Measurements from ENCODE around the gene KCNV2. TPM values are rescaled to one million over a fixed set of nuclear protein-coding genes. Genes with fewer than 3 reads are reported as not detected.
A peak's percentile ranks its signal among the peaks of the same experiment; 100 is the strongest.

KCNV2 gene
- total and polyA plus RNA-seq, 2 donors, result not detected

GRCh38 chr9:2764353-2764752 is 47.0 kb downstream of the KCNV2 start:
- peak overlapping the region in 1 of 2 donors; percentile 26 for H3K27ac ChIP-seq (ENCODE audit: low read depth in 1 of 2, low read length in 1 of 2)
- H3K36me3 ChIP-seq (ENCODE audit: control insufficient read depth in 2 of 2, insufficient read depth in 2 of 2, low read length in 1 of 2), result peaks cover 0 to 4% of the 10 kb centered on the region in 2 donors
- no peaks in the 10 kb centered on the region for H3K9me3 ChIP-seq (ENCODE audit: control insufficient read depth in 2 of 2, insufficient read depth in 1 of 2, low read length in 1 of 2)
- 53% methylated on average over 4 of the region's 4 CpGs for WGBS
- no peaks in the 10 kb centered on the region for H3K27me3 ChIP-seq (ENCODE audit: control insufficient read depth in 2 of 2, insufficient read depth in 1 of 2, low read length in 1 of 2)
- no peak overlapping the region for H3K4me3 ChIP-seq (ENCODE audit: low read length in 2 of 2)
- DNase-seq (ENCODE audit: low read depth in 6 of 9, low spot score in 9 of 9), result peak in 5 of 9 donors; percentile 1 to 49 (median 11)
- peaks cover 2 to 13% of the 10 kb centered on the region in 2 donors for H3K4me1 ChIP-seq (ENCODE audit: control insufficient read depth in 2 of 2, insufficient read depth in 2 of 2, low read length in 2 of 2)

DNA sequence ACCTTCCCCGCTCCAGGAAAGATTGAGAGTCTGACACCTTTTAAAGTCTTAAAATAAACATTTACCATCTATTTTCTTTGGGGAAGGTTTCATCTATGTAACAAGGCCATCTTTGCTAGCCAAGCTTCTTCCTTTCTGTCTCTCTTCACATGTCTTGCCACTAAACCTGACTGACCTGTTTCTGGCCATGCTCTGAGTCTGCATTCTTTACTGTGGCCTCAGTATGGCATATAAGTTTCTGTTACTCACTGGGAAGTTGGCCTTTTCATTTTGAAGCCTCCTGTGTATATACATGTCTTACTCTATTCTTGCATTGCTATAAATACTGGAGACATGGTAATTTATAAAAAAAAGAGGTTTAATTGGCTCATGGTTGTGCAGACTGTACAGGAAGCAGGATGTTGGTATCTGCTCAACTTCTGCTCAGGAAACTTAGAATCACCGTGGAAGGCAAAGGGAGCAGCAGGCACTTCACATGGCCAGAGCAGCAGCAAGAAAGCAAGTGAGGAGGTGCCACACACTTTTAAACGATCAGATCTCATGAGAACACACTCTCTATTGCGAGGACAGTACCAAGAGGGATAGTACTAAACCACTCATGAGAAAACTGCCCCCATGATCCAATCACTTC is 48.1 kb downstream of the KCNV2 start:
- peak overlapping the region in 1 of 2 donors; percentile 51 for H3K27ac ChIP-seq (ENCODE audit: low read depth in 1 of 2, low read length in 1 of 2)
- no peaks in the 10 kb centered on the region for H3K9me3 ChIP-seq (ENCODE audit: control insufficient read depth in 2 of 2, insufficient read depth in 1 of 2, low read length in 1 of 2)
- peaks cover 2 to 13% of the 10 kb centered on the region in 2 donors for H3K4me1 ChIP-seq (ENCODE audit: control insufficient read depth in 2 of 2, insufficient read depth in 2 of 2, low read length in 2 of 2)
- H3K36me3 ChIP-seq (ENCODE audit: control insufficient read depth in 2 of 2, insufficient read depth in 2 of 2, low read length in 1 of 2), result peaks cover 3 to 4% of the 10 kb centered on the region in 2 donors
- WGBS, result 54% methylated on average over 4 of the region's 4 CpGs
- peak in 4 of 9 donors; percentile 0 to 20 (median 4) for DNase-seq (ENCODE audit: low read depth in 6 of 9, low spot score in 9 of 9)
- H3K4me3 ChIP-seq (ENCODE audit: low read length in 2 of 2), result no peak overlapping the region
- no peaks in the 10 kb centered on the region for H3K27me3 ChIP-seq (ENCODE audit: control insufficient read depth in 2 of 2, insufficient read depth in 1 of 2, low read length in 1 of 2)

- Histone ChIP-seq H3K4me3 (ENCODE audit: low read length in 2 of 2) (no peak overlapping the region), H3K4me1 (ENCODE audit: control insufficient read depth in 2 of 2, insufficient read depth in 2 of 2, low read length in 2 of 2) (peaks cover 2 to 13% of the 10 kb centered on the region in 2 donors), H3K36me3 (ENCODE audit: control insufficient read depth in 2 of 2, insufficient read depth in 2 of 2, low read length in 1 of 2) (peaks cover 3 to 7% of the 10 kb centered on the region in 2 donors), H3K9me3 (ENCODE audit: control insufficient read depth in 2 of 2, insufficient read depth in 1 of 2, low read length in 1 of 2) (no peaks in the 10 kb centered on the region), H3K27ac (ENCODE audit: low read depth in 1 of 2, low read length in 1 of 2) (no peak overlapping the region), H3K27me3 (ENCODE audit: control insufficient read depth in 2 of 2, insufficient read depth in 1 of 2, low read length in 1 of 2) (no peaks in the 10 kb centered on the region)
- no peak for DNase-seq (ENCODE audit: low read depth in 6 of 9, low spot score in 9 of 9)
- 88% methylated on average over 7 of the region's 7 CpGs for WGBS
These were observed 50.7 kb downstream of the KCNV2 start for GRCh38 chr9:2767800-2768677.

GRCh38 chr9:2771087-2771486 is 53.8 kb downstream of the KCNV2 start:
- Histone ChIP-seq H3K4me3 (ENCODE audit: low read length in 2 of 2) (no peak overlapping the region), H3K4me1 (ENCODE audit: control insufficient read depth in 2 of 2, insufficient read depth in 2 of 2, low read length in 2 of 2) (no peaks in the 10 kb centered on the region), H3K9me3 (ENCODE audit: control insufficient read depth in 2 of 2, insufficient read depth in 1 of 2, low read length in 1 of 2) (peaks cover 0 to 5% of the 10 kb centered on the region in 2 donors), H3K27me3 (ENCODE audit: control insufficient read depth in 2 of 2, insufficient read depth in 1 of 2, low read length in 1 of 2) (no peaks in the 10 kb centered on the region), H3K27ac (ENCODE audit: low read depth in 1 of 2, low read length in 1 of 2) (no peak overlapping the region), H3K36me3 (ENCODE audit: control insufficient read depth in 2 of 2, insufficient read depth in 2 of 2, low read length in 1 of 2) (peaks cover 6 to 8% of the 10 kb centered on the region in 2 donors)
- DNase-seq (ENCODE audit: low read depth in 6 of 9, low spot score in 9 of 9), result no peak
- WGBS, result 96% methylated on average over 3 of the region's 3 CpGs

- Histone ChIP-seq H3K27ac (ENCODE audit: low read depth in 1 of 2, low read length in 1 of 2) (no peak overlapping the region), H3K27me3 (ENCODE audit: control insufficient read depth in 2 of 2, insufficient read depth in 1 of 2, low read length in 1 of 2) (no peaks in the 10 kb centered on the region), H3K36me3 (ENCODE audit: control insufficient read depth in 2 of 2, insufficient read depth in 2 of 2, low read length in 1 of 2) (peaks cover 9 to 11% of the 10 kb centered on the region in 2 donors), H3K9me3 (ENCODE audit: control insufficient read depth in 2 of 2, insufficient read depth in 1 of 2, low read length in 1 of 2) (peaks cover 0 to 5% of the 10 kb centered on the region in 2 donors), H3K4me3 (ENCODE audit: low read length in 2 of 2) (no peak overlapping the region), H3K4me1 (ENCODE audit: control insufficient read depth in 2 of 2, insufficient read depth in 2 of 2, low read length in 2 of 2) (no peaks in the 10 kb centered on the region)
- no peak for DNase-seq (ENCODE audit: low read depth in 6 of 9, low spot score in 9 of 9)
These were observed 54.4 kb downstream of the KCNV2 start for GRCh38 chr9:2771661-2772060.

- no peaks in the 10 kb centered on the region for H3K4me1 ChIP-seq (ENCODE audit: control insufficient read depth in 2 of 2, insufficient read depth in 2 of 2, low read length in 2 of 2)
- no peak overlapping the region for H3K27ac ChIP-seq (ENCODE audit: low read depth in 1 of 2, low read length in 1 of 2)
- 98% methylated on average over 3 of the region's 3 CpGs for WGBS
- DNase-seq (ENCODE audit: low read depth in 6 of 9, low spot score in 9 of 9), result no peak
- H3K9me3 ChIP-seq (ENCODE audit: control insufficient read depth in 2 of 2, insufficient read depth in 1 of 2, low read length in 1 of 2), result peaks cover 1 to 8% of the 10 kb centered on the region in 2 donors
- no peak overlapping the region for H3K4me3 ChIP-seq (ENCODE audit: low read length in 2 of 2)
- peaks cover 14 to 22% of the 10 kb centered on the region in 2 donors for H3K36me3 ChIP-seq (ENCODE audit: control insufficient read depth in 2 of 2, insufficient read depth in 2 of 2, low read length in 1 of 2)
- H3K27me3 ChIP-seq (ENCODE audit: control insufficient read depth in 2 of 2, insufficient read depth in 1 of 2, low read length in 1 of 2), result no peaks in the 10 kb centered on the region
These were observed 60.1 kb downstream of the KCNV2 start for GRCh38 chr9:2777454-2777853.

DNA sequence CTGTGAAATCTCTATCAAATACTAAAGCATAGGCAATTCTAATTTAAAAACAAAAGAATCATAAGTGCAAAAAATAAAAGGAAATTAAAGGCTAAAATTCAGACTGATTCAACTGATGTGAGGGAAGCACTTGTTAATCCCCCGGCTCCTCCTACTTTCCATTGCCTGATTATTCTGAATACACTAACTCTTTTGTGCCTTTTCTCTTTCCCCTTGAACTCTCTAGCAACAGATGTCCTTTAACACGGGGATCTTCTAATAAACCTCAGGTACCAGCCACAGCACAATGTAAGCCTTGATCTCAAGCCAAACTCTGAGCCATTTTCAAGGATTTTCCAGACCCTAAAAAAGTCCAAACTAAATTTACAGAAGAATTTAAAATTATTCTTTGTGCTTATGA is 61.5 kb downstream of the KCNV2 start:
- 96% methylated on average over 2 of the region's 2 CpGs for WGBS

More for the DNA sequence above, 61.5 kb downstream of the KCNV2 start:
- Histone ChIP-seq H3K27me3 (ENCODE audit: control insufficient read depth in 2 of 2, insufficient read depth in 1 of 2, low read length in 1 of 2) (no peaks in the 10 kb centered on the region), H3K4me3 (ENCODE audit: low read length in 2 of 2) (no peak overlapping the region), H3K9me3 (ENCODE audit: control insufficient read depth in 2 of 2, insufficient read depth in 1 of 2, low read length in 1 of 2) (peaks cover 1 to 8% of the 10 kb centered on the region in 2 donors), H3K27ac (ENCODE audit: low read depth in 1 of 2, low read length in 1 of 2) (no peak overlapping the region), H3K36me3 (ENCODE audit: control insufficient read depth in 2 of 2, insufficient read depth in 2 of 2, low read length in 1 of 2) (peaks cover 14 to 22% of the 10 kb centered on the region in 2 donors), H3K4me1 (ENCODE audit: control insufficient read depth in 2 of 2, insufficient read depth in 2 of 2, low read length in 2 of 2) (no peaks in the 10 kb centered on the region)
- DNase-seq (ENCODE audit: low read depth in 6 of 9, low spot score in 9 of 9), result no peak
